ENCODE results near the gene POC1A. TPM values are rescaled to one million over a fixed set of nuclear protein-coding genes. Genes with fewer than 3 reads are reported as not detected.
A peak's percentile ranks its signal among the peaks of the same experiment; 100 is the strongest.

POC1A gene
- total RNA-seq, 1 donor from 2014 or later, result 4.7 TPM

DNA sequence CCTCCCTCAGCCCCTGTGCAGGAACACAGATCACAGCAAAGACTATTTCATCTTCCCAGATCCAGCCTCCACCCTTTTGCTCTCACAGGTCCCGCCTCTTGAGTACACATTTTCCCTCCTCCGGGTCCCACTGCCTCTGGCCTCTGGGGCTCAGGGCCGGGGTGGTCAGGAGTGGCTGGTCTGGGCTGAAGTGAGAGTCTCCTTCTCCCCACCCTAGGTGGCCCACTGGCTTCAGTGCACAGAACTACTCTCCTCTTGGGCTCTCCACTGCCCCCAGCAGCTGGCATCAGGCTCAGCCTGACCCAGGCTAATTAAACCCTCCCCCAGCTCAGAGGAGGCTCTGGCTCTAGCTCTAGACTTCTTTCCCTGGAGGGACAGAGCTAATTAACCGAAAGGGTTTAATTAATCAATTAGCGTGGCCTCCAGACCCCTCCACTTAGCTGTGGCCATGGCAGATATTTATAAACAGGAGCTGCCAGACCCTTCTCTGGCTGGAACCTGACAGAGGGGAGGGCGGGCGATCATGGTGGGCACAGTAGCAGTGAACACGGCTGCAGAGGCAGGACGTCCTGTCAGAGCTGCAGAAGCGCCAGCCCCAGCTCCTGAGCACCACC lies 113.0 kb downstream of the POC1A start:
- TF ChIP-seq CTCF (IDR thresholded peaks at IDR 0.05; ENCODE audit: insufficient read depth, low read length, poor library complexity, severe bottlenecking), result peak; percentile 47
- H3K4me3 ChIP-seq (ENCODE audit: low read depth, low read length), result no peak overlapping the region

GRCh38 chr3:52040600-52040999 lies 113.6 kb downstream of the POC1A start:
- no peaks in the 10 kb centered on the region for H3K36me3 ChIP-seq (ENCODE audit: control insufficient read depth, insufficient read depth, low read length)
- TF ChIP-seq CTCF (IDR thresholded peaks at IDR 0.05; ENCODE audit: insufficient read depth, low read length, poor library complexity, severe bottlenecking), result no peak
- DNase-seq (ENCODE audit: low read depth), result no peak
- no peak overlapping the region for H3K4me3 ChIP-seq (ENCODE audit: low read depth, low read length)
- H3K27me3 ChIP-seq (ENCODE audit: control insufficient read depth, insufficient read depth, low read length), result no peaks in the 10 kb centered on the region

More for the DNA sequence above, 113.0 kb downstream of the POC1A start:
- Histone ChIP-seq H3K36me3 (ENCODE audit: control insufficient read depth, insufficient read depth, low read length) (no peaks in the 10 kb centered on the region), H3K27me3 (ENCODE audit: control insufficient read depth, insufficient read depth, low read length) (no peaks in the 10 kb centered on the region)
- DNase-seq (ENCODE audit: low read depth), result no peak

DNA sequence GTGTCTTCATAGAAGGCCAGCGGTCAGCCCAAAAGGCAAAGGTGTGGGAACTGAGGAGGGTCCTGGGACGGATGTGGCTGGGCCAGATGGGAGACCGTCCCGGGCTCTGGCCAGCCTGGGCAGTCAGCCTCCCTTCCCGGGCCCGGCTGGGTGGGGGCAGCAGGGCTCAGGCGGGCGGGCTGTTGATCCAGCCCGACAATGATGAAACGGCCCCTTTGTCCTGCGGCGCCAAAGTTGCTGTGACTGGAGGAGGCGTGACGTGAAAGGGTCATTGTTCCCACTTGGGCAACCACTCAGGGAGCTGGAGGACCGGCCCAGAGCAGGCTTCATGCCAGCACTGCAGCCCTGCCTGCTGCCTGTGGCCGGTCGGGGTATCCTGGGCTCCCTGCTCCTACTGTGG lies 114.4 kb downstream of the POC1A start:
- no peak for DNase-seq (ENCODE audit: low read depth)
- no peaks in the 10 kb centered on the region for H3K36me3 ChIP-seq (ENCODE audit: control insufficient read depth, insufficient read depth, low read length)
- no peak overlapping the region for H3K4me3 ChIP-seq (ENCODE audit: low read depth, low read length)
- no peak for TF ChIP-seq CTCF (IDR thresholded peaks at IDR 0.05; ENCODE audit: insufficient read depth, low read length, poor library complexity, severe bottlenecking)
- no peaks in the 10 kb centered on the region for H3K27me3 ChIP-seq (ENCODE audit: control insufficient read depth, insufficient read depth, low read length)

GRCh38 chr3:52039426-52039825 lies 114.8 kb downstream of the POC1A start:
- Histone ChIP-seq H3K4me3 (ENCODE audit: low read depth, low read length) (no peak overlapping the region), H3K27me3 (ENCODE audit: control insufficient read depth, insufficient read depth, low read length) (no peaks in the 10 kb centered on the region), H3K36me3 (ENCODE audit: control insufficient read depth, insufficient read depth, low read length) (no peaks in the 10 kb centered on the region)
- DNase-seq (ENCODE audit: low read depth), result no peak
- TF ChIP-seq CTCF (IDR thresholded peaks at IDR 0.05; ENCODE audit: insufficient read depth, low read length, poor library complexity, severe bottlenecking), result no peak

DNA sequence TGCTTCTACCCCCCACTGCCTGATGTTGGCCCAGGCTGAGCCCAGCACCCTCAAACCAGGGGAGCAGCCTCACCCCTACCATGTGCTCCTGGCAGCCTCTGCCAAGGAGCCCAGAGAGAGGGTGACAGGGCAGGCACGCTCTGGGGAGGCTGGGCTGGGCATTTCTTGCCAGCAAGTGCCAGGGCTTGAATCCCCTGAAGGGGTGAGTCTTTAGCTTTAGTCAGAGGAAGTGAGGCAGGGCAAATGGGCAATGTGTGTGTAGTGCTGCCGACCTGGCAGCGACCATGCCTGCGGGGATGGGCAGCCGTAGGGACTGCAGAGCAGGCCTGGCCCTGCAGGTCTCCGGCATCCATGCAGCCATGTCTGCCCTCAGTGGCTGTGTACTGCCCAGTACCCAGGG lies 116.0 kb downstream of the POC1A start:
- no peaks in the 10 kb centered on the region for H3K36me3 ChIP-seq (ENCODE audit: control insufficient read depth, insufficient read depth, low read length)
- no peak overlapping the region for H3K4me3 ChIP-seq (ENCODE audit: low read depth, low read length)
- H3K27me3 ChIP-seq (ENCODE audit: control insufficient read depth, insufficient read depth, low read length), result no peaks in the 10 kb centered on the region
- DNase-seq (ENCODE audit: low read depth), result no peak
- TF ChIP-seq CTCF (IDR thresholded peaks at IDR 0.05; ENCODE audit: insufficient read depth, low read length, poor library complexity, severe bottlenecking), result no peak

GRCh38 chr3:52037291-52037690 lies 116.9 kb downstream of the POC1A start:
- no peak for DNase-seq (ENCODE audit: low read depth)
- no peaks in the 10 kb centered on the region for H3K27me3 ChIP-seq (ENCODE audit: control insufficient read depth, insufficient read depth, low read length)
- no peaks in the 10 kb centered on the region for H3K36me3 ChIP-seq (ENCODE audit: control insufficient read depth, insufficient read depth, low read length)
- H3K4me3 ChIP-seq (ENCODE audit: low read depth, low read length), result no peak overlapping the region
- TF ChIP-seq CTCF (IDR thresholded peaks at IDR 0.05; ENCODE audit: insufficient read depth, low read length, poor library complexity, severe bottlenecking), result no peak
